Measurements from ENCODE around the gene KNL1. TPM values are rescaled to one million over a fixed set of nuclear protein-coding genes. Genes with fewer than 3 reads are reported as not detected.
"Not testable (repeated sequence)": the region's sequence is repeated elsewhere in the genome, so short reads cannot be mapped to it uniquely, and the experiment has no call there.

Gene KNL1
- total RNA-seq, 4 donors from 2014 or later: 6.6 to 26.6 (median 12.8) TPM

GRCh38 chr15:40639677-40640076, 45.6 kb downstream of the KNL1 start:
- DNase-seq: no peak
- H3K27ac ChIP-seq: no peak overlapping the region
- no peak overlapping the region for H3K4me3 ChIP-seq
- H3K4me1 ChIP-seq: no peaks in the 10 kb centered on the region
- no peaks in the 10 kb centered on the region for H3K36me3 ChIP-seq
- no peaks in the 10 kb centered on the region for H3K9me3 ChIP-seq
- TF ChIP-seq CTCF (IDR thresholded peaks at IDR 0.05) (no peak), POLR2A (IDR thresholded peaks at IDR 0.05) (no peak)
- H3K27me3 ChIP-seq: no peaks in the 10 kb centered on the region

DNA sequence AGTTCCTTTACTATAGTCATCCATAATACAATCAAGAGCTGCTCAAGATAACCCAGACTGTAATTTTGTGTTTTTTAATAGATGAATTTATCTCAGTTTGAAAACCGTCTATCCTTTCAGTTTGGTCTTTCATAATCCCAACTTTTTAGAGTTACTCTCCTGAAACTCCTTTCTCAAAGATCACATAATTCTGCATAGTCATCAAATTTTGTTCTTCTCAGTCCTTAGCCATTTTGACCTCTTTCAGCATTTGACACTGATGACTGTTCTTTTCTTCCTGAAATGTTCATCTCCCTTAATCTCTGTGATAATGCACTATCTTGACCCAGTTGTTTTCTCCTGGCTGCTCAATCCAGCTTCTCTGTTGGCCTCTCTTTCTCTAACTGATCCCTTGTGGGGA, 53.5 kb downstream of the KNL1 start:
- Histone ChIP-seq H3K27me3 (no peaks in the 10 kb centered on the region), H3K27ac (no peak overlapping the region), H3K9me3 (no peaks in the 10 kb centered on the region), H3K4me1 (no peaks in the 10 kb centered on the region), H3K4me3 (no peak overlapping the region), H3K36me3 (no peaks in the 10 kb centered on the region)
- TF ChIP-seq CTCF (IDR thresholded peaks at IDR 0.05): no peak
- no peak for TF ChIP-seq POLR2A (IDR thresholded peaks at IDR 0.05)
- DNase-seq: no peak

GRCh38 chr15:40650479-40650878, 56.4 kb downstream of the KNL1 start:
- no peak for TF ChIP-seq CTCF (IDR thresholded peaks at IDR 0.05)
- H3K9me3 ChIP-seq: no peaks in the 10 kb centered on the region
- no peaks in the 10 kb centered on the region for H3K27me3 ChIP-seq
- H3K4me1 ChIP-seq: no peaks in the 10 kb centered on the region
- DNase-seq: no peak
- H3K27ac ChIP-seq: peak overlapping the region in 1 of 4 donors; percentile 6
- H3K36me3 ChIP-seq: no peaks in the 10 kb centered on the region
- H3K4me3 ChIP-seq: peak overlapping the region in 1 of 4 donors; percentile 17

GRCh38 chr15:40660686-40661085, 66.6 kb downstream of the KNL1 start:
- Histone ChIP-seq H3K9me3 (no peaks in the 10 kb centered on the region), H3K4me3 (no peak overlapping the region), H3K27me3 (no peaks in the 10 kb centered on the region), H3K27ac (no peak overlapping the region), H3K36me3 (no peaks in the 10 kb centered on the region), H3K4me1 (no peaks in the 10 kb centered on the region)
- DNase-seq: no peak
- TF ChIP-seq POLR2A (IDR thresholded peaks at IDR 0.05) (no peak), CTCF (IDR thresholded peaks at IDR 0.05) (no peak)

GRCh38 chr15:40664909-40665308, 70.9 kb downstream of the KNL1 start:
- Histone ChIP-seq H3K27me3 (no peaks in the 10 kb centered on the region), H3K36me3 (no peaks in the 10 kb centered on the region)

GRCh38 chr15:40676290-40676689, 82.2 kb downstream of the KNL1 start:
- not testable (repeated sequence) for H3K4me3 ChIP-seq, H3K27me3 ChIP-seq, H3K27ac ChIP-seq, H3K36me3 ChIP-seq, H3K4me1 ChIP-seq, DNase-seq, H3K9me3 ChIP-seq

More at GRCh38 chr15:40664909-40665308, 70.9 kb downstream of the KNL1 start:
- Histone ChIP-seq H3K4me3 (no peak overlapping the region), H3K27ac (no peak overlapping the region), H3K4me1 (no peaks in the 10 kb centered on the region), H3K9me3 (no peaks in the 10 kb centered on the region)
- no peak for DNase-seq
- TF ChIP-seq POLR2A (IDR thresholded peaks at IDR 0.05) (no peak), CTCF (IDR thresholded peaks at IDR 0.05) (no peak)

GRCh38 chr15:40676906-40677305, 82.9 kb downstream of the KNL1 start:
- not testable (repeated sequence) for H3K27ac ChIP-seq, H3K4me1 ChIP-seq, H3K9me3 ChIP-seq, H3K27me3 ChIP-seq, H3K4me3 ChIP-seq, H3K36me3 ChIP-seq, DNase-seq
